CD4-positive, alpha-beta T cell (primary cell): ENCODE measurements around the gene BOK. TPM values are rescaled to one million over a fixed set of nuclear protein-coding genes. Genes with fewer than 3 reads are reported as not detected.

Source experiments
- ATAC-seq: fragments of 200-7000 bp; cut with Tn5 transposase; one replicate; pipeline ENCODE4 v1.10.0; 2022; ENCODE audit warnings: mild to moderate bottlenecking; ENCODE audit not compliant: poor library complexity
- CTCF ChIA-PET: fragments of 350-600 bp; sonication (Branson Sonifier 250); formaldehyde crosslinking; loops from one replicate; lab custom pipeline; 2021; ENCODE audit warnings: antibody characterized with exemption, inconsistent platforms; lab: Charles Lee
- POLR2A ChIA-PET: fragments of 350-600 bp; sonication (Branson Sonifier 250); formaldehyde crosslinking; loops from one replicate; lab custom pipeline; 2021; ENCODE audit warnings: antibody characterized with exemption, inconsistent platforms; lab: Charles Lee
- DNase-seq, 14 experiments: peaks; one replicate each; pipeline ENCODE4 v3.0.0-alpha.2; 2013 to 2020; ENCODE audit warnings: mixed read lengths in 2 of 14
- H3K27ac ChIP-seq, 2 donors: one replicate each; pipeline versions ENCODE4 v1.5.1 to v1.7.0; 2013; ENCODE audit warnings: low read length in 2 of 2, low read depth in 1 of 2, mild to moderate bottlenecking in 1 of 2
- H3K27me3 ChIP-seq, 2 experiments: 1 replicate in 1 of 2; 2 replicates in 1 of 2; pipeline versions ENCODE4 v1.6.1 to v1.7.0; 2013; ENCODE audit warnings: low read length in 2 of 2, control low read depth in 1 of 2, mild to moderate bottlenecking in 1 of 2, moderate library complexity in 1 of 2; ENCODE audit not compliant: insufficient read depth in 2 of 2, control insufficient read depth in 1 of 2
- H3K36me3 ChIP-seq: one replicate; pipeline ENCODE4 v1.6.1; 2013; ENCODE audit warnings: low read length, control low read depth; ENCODE audit not compliant: insufficient read depth
- H3K4me1 ChIP-seq: one replicate; pipeline ENCODE4 v1.6.1; 2013; ENCODE audit warnings: low read length, control low read depth; ENCODE audit not compliant: insufficient read depth
- H3K4me3 ChIP-seq: one replicate; pipeline ENCODE4 v1.5.1; 2013; ENCODE audit warnings: mild to moderate bottlenecking, low read length, moderate library complexity
- H3K9me3 ChIP-seq, 2 experiments: 1 replicate in 1 of 2; 2 replicates in 1 of 2; pipeline versions ENCODE4 v1.6.1 to v1.7.0; 2013; ENCODE audit warnings: low read length in 2 of 2, mild to moderate bottlenecking in 2 of 2, control low read depth in 1 of 2, moderate library complexity in 1 of 2; ENCODE audit not compliant: control insufficient read depth in 1 of 2, insufficient read depth in 1 of 2
- H3K27ac Mint-ChIP-seq: one replicate; pipeline ENCODE4 v1.8.0; 2020; ENCODE audit warnings: mixed read lengths
- H3K27me3 Mint-ChIP-seq: one replicate; pipeline ENCODE4 v1.8.0; 2021; ENCODE audit warnings: mixed read lengths
- H3K36me3 Mint-ChIP-seq: one replicate; pipeline ENCODE4 v1.8.0; 2021; ENCODE audit warnings: low read depth, mixed read lengths
- H3K4me1 Mint-ChIP-seq: one replicate; pipeline ENCODE4 v1.8.0; 2021; ENCODE audit warnings: low read depth, mixed read lengths
- H3K4me3 Mint-ChIP-seq: one replicate; pipeline ENCODE4 v1.8.0; 2020; ENCODE audit warnings: mild to moderate bottlenecking, mixed read lengths
- H3K9me3 Mint-ChIP-seq: one replicate; pipeline ENCODE4 v1.8.0; 2020; ENCODE audit warnings: mixed read lengths
- CTCF ChIP-seq: fragments of 200-600 bp; IDR thresholded peaks from one replicate; pipeline ENCODE4 v1.8.0; 2022; ENCODE audit warnings: antibody characterized with exemption, mild to moderate bottlenecking
- intact Hi-C, 2 experiments: fragments of 100-400 bp; cut with DNase I in 1 of 2; cut with micrococcal nuclease in 1 of 2; formaldehyde crosslinking; loops; one replicate each; pipeline versions ENCODE4 v1.15.1 to v1.9.0; 2023 to 2025; cut with DNase I, micrococcal nuclease
- total RNA-seq, 174 experiments: library from RNA in 2 of 174; stranded (reverse) in 2 of 174; gene quantifications; one replicate each; pipeline ENCODE4 v1.2.3 and lab custom pipeline; 2021 to 2026

The BOK gene
- total RNA-seq, 2 experiments from 2014 or later, result not detected

GRCh38 chr2:241532733-241533601 lies 25.6 kb upstream of the BOK start:
- ATAC-seq, result no peak

GRCh38 chr2:241534293-241534692 lies 24.3 kb upstream of the BOK start:
- no peaks in the 10 kb centered on the region for H3K4me1 ChIP-seq
- ChIA-PET CTCF (no interaction called here), POLR2A (no interaction called here)
- no peak overlapping the region for H3K4me3 ChIP-seq
- intact Hi-C loops, result no loop called here
- H3K4me1 Mint-ChIP-seq, result no peaks in the 10 kb centered on the region
- no peaks in the 10 kb centered on the region for H3K9me3 ChIP-seq
- no peak overlapping the region for H3K4me3 Mint-ChIP-seq
- no peaks in the 10 kb centered on the region for H3K9me3 Mint-ChIP-seq
- no peak for DNase-seq
- H3K27ac Mint-ChIP-seq, result no peak overlapping the region
- peaks cover 0 to 3% of the 10 kb centered on the region in 2 experiments for H3K27me3 ChIP-seq
- no peaks in the 10 kb centered on the region for H3K36me3 ChIP-seq
- no peak for TF ChIP-seq CTCF
- no peak overlapping the region for H3K27ac ChIP-seq
- no peak for ATAC-seq
- H3K36me3 Mint-ChIP-seq, result no peaks in the 10 kb centered on the region
- H3K27me3 Mint-ChIP-seq, result peaks cover 15% of the 10 kb centered on the region

More at GRCh38 chr2:241532733-241533601, 25.6 kb upstream of the BOK start:
- ChIA-PET CTCF (interaction anchor here (0.6 kb wide), 1 partner anchor 251 kb away, joined by 3 read pairs; no protein-coding TSS in a partner anchor), POLR2A (interaction anchor here (0.6 kb wide), 1 partner anchor 200 kb away, joined by 3 read pairs; no protein-coding TSS in a partner anchor)
- DNase-seq, result no peak
- no peaks in the 10 kb centered on the region for H3K27me3 ChIP-seq
- no peaks in the 10 kb centered on the region for H3K4me1 ChIP-seq
- H3K27ac Mint-ChIP-seq, result no peak overlapping the region
- H3K4me3 Mint-ChIP-seq, result no peak overlapping the region
- no peak overlapping the region for H3K27ac ChIP-seq
- no peak for TF ChIP-seq CTCF
- H3K9me3 ChIP-seq, result no peaks in the 10 kb centered on the region
- H3K36me3 Mint-ChIP-seq, result no peaks in the 10 kb centered on the region
- no peaks in the 10 kb centered on the region for H3K36me3 ChIP-seq
- H3K27me3 Mint-ChIP-seq, result peaks cover 9% of the 10 kb centered on the region
- no peaks in the 10 kb centered on the region for H3K4me1 Mint-ChIP-seq
- intact Hi-C loops, result no loop called here
- no peaks in the 10 kb centered on the region for H3K9me3 Mint-ChIP-seq
- H3K4me3 ChIP-seq, result no peak overlapping the region

- POLR2A ChIA-PET, result no interaction called here
- DNase-seq (no peak), ATAC-seq (no peak)
- Mint-ChIP-seq H3K27me3 (peaks cover 15% of the 10 kb centered on the region), H3K9me3 (no peaks in the 10 kb centered on the region), H3K4me3 (no peak overlapping the region), H3K36me3 (no peaks in the 10 kb centered on the region), H3K4me1 (no peaks in the 10 kb centered on the region), H3K27ac (no peak overlapping the region)
- H3K36me3 ChIP-seq, result no peaks in the 10 kb centered on the region
- no peak for TF ChIP-seq CTCF
- peaks cover 3% of the 10 kb centered on the region in 2 experiments for H3K27me3 ChIP-seq
- no peak overlapping the region for H3K4me3 ChIP-seq
- H3K4me1 ChIP-seq, result no peaks in the 10 kb centered on the region
- H3K27ac ChIP-seq, result no peak overlapping the region
- intact Hi-C loops, result no loop called here
- H3K9me3 ChIP-seq, result no peaks in the 10 kb centered on the region
- CTCF ChIA-PET, result no interaction called here
Measured at GRCh38 chr2:241534701-241535375, 23.7 kb upstream of the BOK start.
